A549 (cell line): ENCODE results near the gene MYH9. TPM values are rescaled to one million over a fixed set of nuclear protein-coding genes. Genes with fewer than 3 reads are reported as not detected.

Source experiments
- ATAC-seq, 2 experiments: fragments of 200-7000 bp in 1 of 2; fragments of >200 bp in 1 of 2; cut with Nextera tagmentation in 1 of 2; cut with Tn5 transposase in 1 of 2; 3 replicates each; pipeline versions ENCODE4 v1.8.0 to v1.9.1; 2018 to 2020; ENCODE audit warnings: mild to moderate bottlenecking in 1 of 2, moderate library complexity in 1 of 2
- CTCF ChIA-PET: fragments of 300-600 bp; sonication (Branson Sonifier 250); formaldehyde crosslinking; extraction: SDS; loops from one replicate; lab custom pipeline; 2021; ENCODE audit warnings: antibody characterized with exemption, inconsistent platforms; lab: Yijun Ruan, JAX
- POLR2A ChIA-PET: fragments of 350-600 bp; formaldehyde crosslinking; extraction: SDS; loops from one replicate; lab custom pipeline; 2021; ENCODE audit warnings: antibody characterized with exemption, inconsistent platforms; lab: Yijun Ruan, JAX
- DNase-seq, 2 experiments: peaks; one replicate each; pipeline versions ENCODE4 v3.0.0 to v3.0.0-alpha.2; 2011 to 2016; ENCODE audit warnings: low read depth in 1 of 2, low spot score in 1 of 2
- FAIRE-seq: peaks from 2 replicates; lab custom pipeline; 2011; peaks lifted over from hg19 to GRCh38; lab: Jason Lieb, UNC
- H3K27ac ChIP-seq, 2 experiments: fragments of >200 bp; sonication (Bioruptor Twin); formaldehyde crosslinking; 3 replicates each; pipeline ENCODE4 v1.5.1; 2016 to 2017
- H3K4me1 ChIP-seq: fragments of >200 bp; sonication (Bioruptor Twin); formaldehyde crosslinking; 3 replicates; pipeline ENCODE4 v1.6.1; 2016
- H3K4me2 ChIP-seq: fragments of >200 bp; sonication (Bioruptor Twin); formaldehyde crosslinking; 3 replicates; pipeline ENCODE4 v1.6.1; 2016
- H3K4me3 ChIP-seq: fragments of >200 bp; sonication (Bioruptor Twin); formaldehyde crosslinking; 3 replicates; pipeline ENCODE4 v1.5.1; 2016
- H3K9me3 ChIP-seq: fragments of >200 bp; sonication (Bioruptor Twin); formaldehyde crosslinking; 3 replicates; pipeline ENCODE4 v1.6.1; 2016
- ATOH8 ChIP-seq: fragments of 250-450 bp; sonication (Bioruptor Pico); IDR thresholded peaks from 2 replicates; pipeline ENCODE4 v1.5.0; 2020; ENCODE audit warnings: low read depth, mild to moderate bottlenecking, moderate library complexity
- BCL3 ChIP-seq: fragments of >200 bp; sonication (Bioruptor Twin); formaldehyde crosslinking; IDR thresholded peaks from 3 replicates; pipeline ENCODE4 v1.6.1; 2016
- CBX2 ChIP-seq: fragments of 200-600 bp; sonication (generic); IDR thresholded peaks from 2 replicates; pipeline ENCODE4 v1.6.1; 2016; ENCODE audit warnings: low read depth, mild to moderate bottlenecking, borderline replicate concordance
- CBX8 ChIP-seq: fragments of 200-600 bp; sonication (generic); IDR thresholded peaks from 2 replicates; pipeline ENCODE4 v1.6.1; 2016
- CEBPB ChIP-seq, 2 experiments: fragments of >200 bp in 1 of 2; sonication (Bioruptor Twin) in 1 of 2; formaldehyde crosslinking in 1 of 2; IDR thresholded peaks; 2 replicates each; pipeline ENCODE4 v1.6.1; 2012 to 2016
- CHD4 ChIP-seq: fragments of 200-600 bp; sonication (generic); IDR thresholded peaks from 2 replicates; pipeline ENCODE4 v1.6.1; 2016; ENCODE audit warnings: antibody characterized with exemption, mild to moderate bottlenecking, borderline replicate concordance
- CTCF ChIP-seq: fragments of >200 bp; sonication (Bioruptor Twin); formaldehyde crosslinking; IDR thresholded peaks from 3 replicates; pipeline ENCODE4 v1.5.1; 2016
- EHF ChIP-seq: fragments of 250-450 bp; sonication (Bioruptor Pico); IDR thresholded peaks from 2 replicates; pipeline ENCODE4 v1.5.0; 2020; ENCODE audit warnings: mild to moderate bottlenecking
- EP300 ChIP-seq, 2 experiments: fragments of >200 bp; sonication (Bioruptor Twin); formaldehyde crosslinking; IDR thresholded peaks; 2 replicates in 1 of 2; 3 replicates in 1 of 2; pipeline ENCODE4 v1.6.1; 2016 to 2017
- ESRRA ChIP-seq: fragments of 150-350 bp; IDR thresholded peaks from 2 replicates; pipeline ENCODE4 v1.6.1; 2014; ENCODE audit warnings: mild to moderate bottlenecking, low read length, borderline replicate concordance
- FOSB ChIP-seq: fragments of 250-450 bp; sonication (Bioruptor Pico); IDR thresholded peaks from 2 replicates; pipeline ENCODE4 v1.5.0; 2020; ENCODE audit warnings: mild to moderate bottlenecking, moderate library complexity
- FOXS1 ChIP-seq: fragments of 250-450 bp; sonication (Bioruptor Pico); IDR thresholded peaks from 2 replicates; pipeline ENCODE4 v1.5.0; 2020; ENCODE audit warnings: mild to moderate bottlenecking, moderate library complexity
- HEYL ChIP-seq: fragments of 250-450 bp; sonication (Bioruptor Pico); IDR thresholded peaks from 2 replicates; pipeline ENCODE4 v1.8.0; 2021; ENCODE audit warnings: mild to moderate bottlenecking, moderate library complexity
- HMGXB4 ChIP-seq: fragments of 250-450 bp; sonication (Bioruptor Pico); IDR thresholded peaks from 2 replicates; pipeline ENCODE4 v1.5.0; 2021; ENCODE audit warnings: mild to moderate bottlenecking, moderate library complexity, borderline replicate concordance
- HOXA7 ChIP-seq: fragments of 250-450 bp; sonication (Bioruptor Pico); IDR thresholded peaks from 2 replicates; pipeline ENCODE4 v1.5.0; 2020; ENCODE audit warnings: mild to moderate bottlenecking, moderate library complexity
- KDM5A ChIP-seq: fragments of 200-600 bp; sonication (generic); IDR thresholded peaks from 2 replicates; pipeline ENCODE4 v1.6.1; 2016; ENCODE audit warnings: antibody characterized with exemption, mild to moderate bottlenecking
- MAFK ChIP-seq: fragments of 450-650 bp; IDR thresholded peaks from 2 replicates; pipeline ENCODE4 v1.6.1; 2014; ENCODE audit not compliant: partially characterized antibody
- MAX ChIP-seq: IDR thresholded peaks from 2 replicates; pipeline ENCODE4 v1.6.1; 2012
- MAZ ChIP-seq: fragments of 150-350 bp; IDR thresholded peaks from 2 replicates; pipeline ENCODE4 v1.6.1; 2014; ENCODE audit warnings: antibody characterized with exemption, low read depth, low read length, borderline replicate concordance
- MYC ChIP-seq: IDR thresholded peaks from 2 replicates; pipeline ENCODE4 v1.6.1; 2012; ENCODE audit warnings: mild to moderate bottlenecking, inconsistent platforms, low read length, improper control_type of control experiment, borderline replicate concordance
- PHF8 ChIP-seq: fragments of 200-600 bp; sonication (generic); IDR thresholded peaks from 2 replicates; pipeline ENCODE4 v1.6.1; 2016; ENCODE audit warnings: low read depth, mild to moderate bottlenecking, antibody characterized with exemption, moderate library complexity, borderline replicate concordance
- POLR2AphosphoS2 ChIP-seq: conservative IDR thresholded peaks from 2 replicates; pipeline ENCODE4 v1.6.1; 2012; ENCODE audit warnings: low read length, improper control_type of control experiment, inconsistent platforms
- RARB ChIP-seq: fragments of 250-450 bp; sonication (Bioruptor Pico); IDR thresholded peaks from 2 replicates; pipeline ENCODE4 v1.8.0; 2021; ENCODE audit warnings: mild to moderate bottlenecking, moderate library complexity
- TP53 ChIP-seq: fragments of 250-450 bp; sonication (Bioruptor Pico); IDR thresholded peaks from 2 replicates; pipeline ENCODE4 v1.5.0; 2021; ENCODE audit warnings: mild to moderate bottlenecking, moderate library complexity
- USF2 ChIP-seq: fragments of 450-650 bp; IDR thresholded peaks from 2 replicates; pipeline ENCODE4 v1.6.1; 2014; ENCODE audit warnings: antibody characterized with exemption
- ZC3H11A ChIP-seq: fragments of 450-650 bp; IDR thresholded peaks from 2 replicates; pipeline ENCODE4 v1.6.1; 2014; ENCODE audit warnings: antibody characterized with exemption, mild to moderate bottlenecking
- WGBS: methylation state at CpG from one replicate; pipeline ENCODE4 v1.1.6; 2017; ENCODE audit errors: missing lambda C conversion rate; 5-methylcytosine and 5-hydroxymethylcytosine counted together
- polyA plus RNA-seq, 4 experiments: library from polyadenylated mRNA; depleted of rRNA in 3 of 4; stranded (reverse); fragments of >200 nt; fragmentation: RNase III in 1 of 4; extraction: RNeasy Plus Mini Kit Qiagen cat#74134 plus additional on column Dnase treatment in 1 of 4; gene quantifications; 2 replicates in 3 of 4; 3 replicates in 1 of 4; pipeline ENCODE4 v1.2.3, GENCODE V29; 2011 to 2017

MYH9 gene
- polyA plus RNA-seq, 2 of the 4 experiments (the other 2 are of a cell fraction): 92.1 to 158 TPM

- 77% methylated on average over 9 of the region's 9 CpGs for WGBS
- TF ChIP-seq ESRRA: no peak
- TF ChIP-seq ZC3H11A: no peak
- no peak for TF ChIP-seq HMGXB4 (CRISPR knock-in tag)
- no peak for TF ChIP-seq CBX8
- no peak for TF ChIP-seq EHF
- no peak for TF ChIP-seq EP300 (IDR thresholded peaks at IDR 0.05)
- TF ChIP-seq FOSB (CRISPR knock-in tag): no peak
- no peak for TF ChIP-seq MAX
- no peak for TF ChIP-seq CHD4
- TF ChIP-seq PHF8: no peak
- TF ChIP-seq HOXA7: no peak
- TF ChIP-seq CTCF: no peak
- no peak for TF ChIP-seq KDM5A
- Histone ChIP-seq H3K4me3 (no peak overlapping the region), H3K4me2 (no peak overlapping the region), H3K27ac (peak overlapping the region in 1 of 2 experiments; percentile 64; a peak in 3 of 6 replicates), H3K4me1 (peaks cover 63% of the 10 kb centered on the region), H3K9me3 (no peaks in the 10 kb centered on the region)
- POLR2A ChIA-PET: no interaction called here
- DNase-seq (no peak), ATAC-seq (no peak), FAIRE-seq (no peak)
- CTCF ChIA-PET: interaction anchor here (0.7 to 1.8 kb wide), 3 partner anchors 11 to 127 kb away, joined by 3 to 4 read pairs (median 4); no protein-coding TSS in a partner anchor
These were observed 44.1 kb downstream of the MYH9 start for GRCh38 chr22:36343720-36344105.

- no peak for FAIRE-seq
- no peak for DNase-seq
- 89% methylated on average over 5 of the region's 5 CpGs for WGBS
- ATAC-seq: no peak
- no peak overlapping the region for H3K4me3 ChIP-seq
- peak overlapping the region in 1 of 2 experiments; percentile 64; a peak in 3 of 6 replicates for H3K27ac ChIP-seq
- TF ChIP-seq CBX2: no peak
- no peak for TF ChIP-seq CEBPB (IDR thresholded peaks at IDR 0.05)
- no peak for TF ChIP-seq BCL3
- TF ChIP-seq FOSB (CRISPR knock-in tag): no peak
- no peak for TF ChIP-seq TP53
- TF ChIP-seq MAFK: no peak
- TF ChIP-seq MYC: no peak
- TF ChIP-seq HOXA7: no peak
- TF ChIP-seq RARB (CRISPR knock-in tag): no peak
- no peak for TF ChIP-seq FOXS1 (CRISPR knock-in tag)
- TF ChIP-seq POLR2AphosphoS2: no peak
- no peak for TF ChIP-seq ATOH8
- no peak for TF ChIP-seq USF2
- TF ChIP-seq EP300 (IDR thresholded peaks at IDR 0.05): no peak
- no peak for TF ChIP-seq MAZ
- TF ChIP-seq CTCF: no peak
- TF ChIP-seq HEYL (CRISPR knock-in tag): no peak
- no peaks in the 10 kb centered on the region for H3K9me3 ChIP-seq
- ChIA-PET POLR2A (no interaction called here), CTCF (interaction anchor here (0.7 to 1.8 kb wide), 5 partner anchors 8 to 139 kb away, joined by 3 to 7 read pairs (median 4); no protein-coding TSS in a partner anchor)
- H3K4me2 ChIP-seq: no peak overlapping the region
- H3K4me1 ChIP-seq: peaks cover 63% of the 10 kb centered on the region
These were observed 44.6 kb downstream of the MYH9 start for GRCh38 chr22:36343070-36343719.
